H54 (cell line): ENCODE results near the gene LIPE.

Experiments
- DNase-seq: peaks from one replicate; pipeline ENCODE4 v3.0.0; 2011; ENCODE audit warnings: low spot score, mixed read lengths; ENCODE audit not compliant: insufficient read length
- FAIRE-seq: peaks from 3 replicates; lab custom pipeline; 2011; peaks lifted over from hg19 to GRCh38; lab: Jason Lieb, UNC
- POLR2A ChIP-seq: IDR thresholded peaks from 2 replicates; pipeline ENCODE4 v1.6.1; 2011; ENCODE audit warnings: low read depth, mild to moderate bottlenecking, low read length

Gene LIPE

DNA sequence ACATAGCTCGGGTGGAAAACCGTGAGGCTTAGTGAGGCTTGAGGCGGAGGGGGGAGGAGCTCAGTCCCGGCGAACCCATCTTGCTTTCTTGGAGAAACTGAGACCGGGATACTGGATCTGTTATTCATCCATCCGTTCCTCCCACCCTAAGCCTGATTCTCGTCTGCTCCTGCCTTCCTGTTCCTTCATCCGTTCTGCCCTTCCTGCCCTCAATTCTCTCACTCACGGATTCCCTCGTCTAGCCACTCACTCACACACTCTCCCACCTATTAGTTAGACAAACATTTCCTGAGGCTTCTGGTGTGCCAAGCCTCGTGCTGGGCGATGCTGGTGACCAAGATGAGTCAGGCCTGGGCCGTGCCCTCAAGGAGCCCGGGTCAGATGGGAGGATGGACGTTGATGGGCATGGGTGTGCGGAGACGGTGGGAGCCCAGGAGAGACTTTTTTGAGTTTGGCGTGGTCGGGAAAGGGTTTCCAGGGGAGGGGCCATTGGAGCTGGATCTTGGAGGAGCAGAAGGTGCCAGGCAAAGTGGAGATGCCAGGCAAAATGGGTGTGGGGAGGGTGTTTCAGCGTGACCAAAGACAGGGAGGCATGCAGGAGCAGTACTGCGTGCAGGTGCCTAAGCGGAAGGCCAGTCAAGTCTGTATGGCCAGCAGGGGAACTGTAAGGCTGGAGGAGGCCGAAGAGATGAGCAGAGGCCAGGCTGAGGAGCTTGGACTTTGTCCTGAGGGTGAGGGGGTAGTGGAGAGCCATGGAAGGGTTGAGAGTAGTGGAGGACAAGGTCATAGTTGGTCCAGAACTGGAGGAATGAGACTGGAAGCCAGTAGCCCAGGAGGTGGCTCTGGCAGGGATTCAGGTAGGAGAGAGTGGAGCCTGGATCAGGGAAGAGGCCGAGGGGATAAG lies 29.7 kb downstream of the LIPE start:
- DNase-seq, result peak; percentile 68
- no peak for FAIRE-seq
- no peak for TF ChIP-seq POLR2A

DNA sequence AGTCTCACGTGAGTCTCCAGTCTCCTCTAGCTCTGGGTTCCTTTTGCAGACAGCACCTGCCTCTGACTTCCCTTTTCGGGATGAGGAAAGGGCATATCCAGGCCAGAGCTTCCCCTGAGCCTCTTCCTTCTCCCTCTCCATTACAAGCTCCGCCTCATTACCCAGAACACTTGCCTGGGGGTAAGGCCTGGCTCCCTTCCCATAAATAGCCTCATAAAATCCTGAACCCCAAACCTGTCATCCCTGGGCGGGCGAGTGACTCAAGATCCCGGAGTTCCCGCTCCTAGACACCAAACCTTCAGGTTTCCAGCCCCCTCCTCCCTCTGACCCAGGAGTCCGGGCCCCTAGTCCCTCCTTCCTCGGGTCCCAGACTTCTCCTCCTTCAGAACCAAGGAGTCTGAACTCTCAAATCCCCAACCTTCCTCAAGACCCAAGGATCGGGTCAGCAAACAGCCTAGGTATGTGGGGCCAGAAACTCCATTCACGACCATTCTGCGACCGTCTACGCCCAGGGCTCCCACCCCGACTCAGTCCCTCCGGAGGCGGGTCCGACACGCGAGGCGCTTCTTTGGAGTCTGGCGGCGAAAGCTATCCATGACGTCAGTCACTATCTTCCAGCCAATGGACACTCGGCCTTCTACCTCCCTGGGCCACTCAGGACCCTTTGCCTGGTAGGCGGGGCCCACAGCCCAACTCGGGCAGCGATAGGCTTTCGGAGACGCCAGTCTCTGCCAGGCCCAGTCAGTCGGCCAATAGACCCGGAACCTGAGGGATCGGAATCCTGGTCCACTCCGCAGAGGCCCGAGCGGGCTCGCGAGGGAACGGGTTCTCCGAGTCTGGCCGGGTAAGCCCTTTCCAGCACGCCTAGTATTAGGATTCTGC lies 30.6 kb downstream of the LIPE start:
- FAIRE-seq, result peak; percentile 89
- DNase-seq, result peak; percentile 100
- TF ChIP-seq POLR2A, result peak; percentile 72

DNA sequence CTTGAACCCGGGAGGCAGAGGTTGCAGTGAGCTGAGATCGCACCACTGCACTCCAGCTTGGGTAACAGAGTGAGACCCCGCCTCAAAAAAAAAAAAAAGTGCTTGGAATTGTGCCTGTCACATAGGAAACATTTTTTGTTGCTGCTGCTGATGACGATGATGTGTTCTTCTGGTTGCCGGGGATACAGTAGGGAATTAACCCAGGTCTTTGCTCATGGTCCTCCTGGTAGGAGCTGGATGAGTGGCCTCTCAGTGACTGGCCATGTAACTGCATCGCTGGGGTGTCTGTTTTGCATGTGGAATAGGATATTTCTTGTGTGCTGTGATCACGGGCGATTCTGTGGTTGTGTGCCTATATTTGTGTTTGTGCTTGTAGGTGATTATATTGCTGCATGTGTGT lies 32.4 kb downstream of the LIPE start:
- TF ChIP-seq POLR2A, result no peak
- FAIRE-seq (no peak), DNase-seq (no peak)

DNA sequence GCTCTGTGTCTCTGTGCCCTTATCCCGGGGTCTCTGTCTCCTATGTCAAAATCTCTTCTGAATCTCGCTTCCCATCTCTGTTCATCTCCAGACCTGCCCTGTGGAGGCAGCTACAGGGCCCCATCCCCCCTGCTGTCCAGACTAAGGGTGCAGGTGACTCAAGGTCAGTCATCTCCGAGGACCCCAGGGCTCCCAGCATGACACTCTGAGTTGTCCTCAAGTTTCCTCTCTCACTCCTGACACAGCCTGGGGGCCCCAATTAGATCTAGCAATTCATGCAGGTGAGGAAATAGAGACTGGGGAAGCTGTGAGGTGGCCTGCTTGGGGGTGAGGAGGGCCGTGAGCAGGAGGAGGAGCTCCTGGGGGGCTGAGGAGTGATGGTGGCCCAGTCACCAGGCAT lies 35.0 kb downstream of the LIPE start:
- FAIRE-seq, result no peak
- TF ChIP-seq POLR2A, result no peak
- DNase-seq, result no peak

DNA sequence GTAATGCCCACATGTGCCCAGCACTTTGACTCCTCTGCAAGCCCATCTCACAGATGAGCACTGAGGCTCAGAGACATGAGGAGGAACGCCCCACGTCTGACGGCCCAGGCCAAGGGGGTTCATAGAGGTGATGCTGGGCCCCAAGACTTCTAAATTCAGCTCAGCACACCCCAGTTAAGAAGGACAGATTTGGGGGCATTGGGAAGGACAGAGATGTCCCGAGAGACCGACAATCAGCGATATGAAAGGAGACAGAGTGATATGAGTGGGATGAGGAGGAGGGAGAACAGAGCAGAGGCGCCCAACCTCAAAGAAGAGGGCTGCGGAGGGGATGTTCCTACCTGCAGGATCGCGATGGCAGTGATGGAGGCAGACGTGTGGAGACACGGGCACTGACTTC lies 37.3 kb downstream of the LIPE start, which contains the start of gene CNFN:
CNFN (minus strand) TSS at position 399 of the 400 bp plus-strand sequence. CDS start 1,260 bp downstream, outside the sequence.
- TF ChIP-seq POLR2A, result no peak
- DNase-seq (no peak), FAIRE-seq (no peak)

DNA sequence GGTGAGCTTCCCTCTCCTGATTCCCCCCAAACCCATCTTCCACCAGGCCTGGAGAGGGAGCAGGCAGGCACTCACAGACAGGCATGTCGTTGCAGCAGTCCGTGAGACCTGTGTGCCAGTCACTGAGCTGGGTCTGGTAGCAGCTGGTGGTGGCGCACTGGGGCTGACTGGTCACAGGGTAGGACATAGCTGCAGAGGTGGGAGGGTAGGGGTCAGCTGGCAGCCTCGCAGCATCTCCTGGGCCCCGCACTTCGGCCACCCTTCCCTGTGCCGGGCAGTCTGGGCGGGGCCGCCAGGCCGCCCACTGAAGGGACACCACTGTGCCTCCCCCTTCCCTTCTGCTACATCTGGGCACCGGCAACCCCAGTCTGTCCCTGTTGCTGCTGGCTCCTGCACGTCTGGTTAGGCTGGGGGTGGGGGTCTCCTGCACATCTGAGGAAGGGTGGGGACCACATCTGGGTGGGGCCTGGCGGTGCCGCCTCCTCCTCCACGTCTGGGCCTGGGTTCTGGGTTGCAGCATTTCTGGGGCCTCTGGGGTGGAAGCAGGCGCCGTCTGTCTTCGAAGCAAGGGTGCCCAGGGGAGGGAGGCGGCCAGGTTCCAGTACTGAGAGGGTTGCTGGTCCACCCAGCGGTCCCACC lies 38.2 kb downstream of the LIPE start:
- no peak for DNase-seq
- no peak for FAIRE-seq
- no peak for TF ChIP-seq POLR2A

DNA sequence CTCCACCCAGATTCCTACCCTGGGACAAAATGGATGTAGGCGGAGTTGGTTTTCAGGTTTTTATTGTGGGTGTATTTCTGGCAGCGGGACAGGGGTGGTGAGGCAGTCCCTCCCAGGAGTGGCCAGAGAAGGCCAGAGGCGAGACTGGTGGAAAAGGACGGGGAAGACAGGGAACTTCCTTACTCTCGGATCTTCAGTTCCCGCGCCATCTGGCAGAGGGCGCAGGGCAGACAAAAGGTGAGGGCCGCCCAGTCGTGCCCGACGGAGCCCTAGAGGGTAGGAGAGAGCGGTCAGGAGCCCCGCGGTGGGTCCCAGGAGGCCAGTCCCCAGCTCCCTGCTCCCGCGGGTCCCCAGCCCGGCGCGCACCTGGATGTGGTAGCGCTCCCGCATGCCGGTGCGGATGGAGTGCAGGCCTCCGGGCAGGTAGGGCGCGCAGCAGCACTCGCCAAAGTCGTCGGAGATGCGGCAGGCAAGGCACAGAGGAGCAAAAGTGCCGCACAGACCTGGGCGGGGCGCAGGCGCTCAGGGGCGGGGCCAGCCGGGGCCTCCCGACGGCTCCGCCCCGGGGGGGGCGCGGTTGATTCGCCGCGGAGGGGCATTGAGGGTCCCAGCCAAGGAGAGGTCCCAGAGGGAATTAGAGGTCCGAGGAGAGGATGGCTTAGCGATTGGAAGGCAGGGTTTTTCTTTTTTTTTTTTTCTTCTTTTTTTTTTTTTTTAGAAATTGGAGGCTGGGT lies 40.0 kb downstream of the LIPE start:
- peak; percentile 43 for FAIRE-seq

DNA sequence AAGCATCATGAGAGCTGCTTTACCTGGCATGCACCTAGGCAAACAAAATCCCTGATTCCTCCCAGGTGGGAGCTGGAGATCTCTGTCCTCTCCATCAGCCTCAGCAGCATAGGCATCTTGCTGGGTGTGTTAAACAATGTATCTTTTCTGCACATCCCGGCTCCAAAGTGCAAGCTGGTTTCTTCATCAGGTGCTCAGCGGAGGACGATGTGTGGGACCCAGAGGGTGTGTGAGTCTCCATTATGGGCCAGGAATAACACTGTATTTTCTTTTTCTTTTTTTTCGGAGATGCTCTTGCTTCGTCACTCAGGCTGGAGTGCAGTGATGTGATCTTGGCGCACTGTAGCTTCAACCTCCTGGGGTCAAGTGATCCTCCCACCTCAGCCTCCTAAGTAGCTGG lies 47.0 kb downstream of the LIPE start:
- DNase-seq (no peak), FAIRE-seq (no peak)
- TF ChIP-seq POLR2A, result no peak

More for the DNA sequence above, 40.0 kb downstream of the LIPE start:
- peak; percentile 97 for DNase-seq
- TF ChIP-seq POLR2A, result peak; percentile 62; the same call in 1 of the 2 replicates

DNA sequence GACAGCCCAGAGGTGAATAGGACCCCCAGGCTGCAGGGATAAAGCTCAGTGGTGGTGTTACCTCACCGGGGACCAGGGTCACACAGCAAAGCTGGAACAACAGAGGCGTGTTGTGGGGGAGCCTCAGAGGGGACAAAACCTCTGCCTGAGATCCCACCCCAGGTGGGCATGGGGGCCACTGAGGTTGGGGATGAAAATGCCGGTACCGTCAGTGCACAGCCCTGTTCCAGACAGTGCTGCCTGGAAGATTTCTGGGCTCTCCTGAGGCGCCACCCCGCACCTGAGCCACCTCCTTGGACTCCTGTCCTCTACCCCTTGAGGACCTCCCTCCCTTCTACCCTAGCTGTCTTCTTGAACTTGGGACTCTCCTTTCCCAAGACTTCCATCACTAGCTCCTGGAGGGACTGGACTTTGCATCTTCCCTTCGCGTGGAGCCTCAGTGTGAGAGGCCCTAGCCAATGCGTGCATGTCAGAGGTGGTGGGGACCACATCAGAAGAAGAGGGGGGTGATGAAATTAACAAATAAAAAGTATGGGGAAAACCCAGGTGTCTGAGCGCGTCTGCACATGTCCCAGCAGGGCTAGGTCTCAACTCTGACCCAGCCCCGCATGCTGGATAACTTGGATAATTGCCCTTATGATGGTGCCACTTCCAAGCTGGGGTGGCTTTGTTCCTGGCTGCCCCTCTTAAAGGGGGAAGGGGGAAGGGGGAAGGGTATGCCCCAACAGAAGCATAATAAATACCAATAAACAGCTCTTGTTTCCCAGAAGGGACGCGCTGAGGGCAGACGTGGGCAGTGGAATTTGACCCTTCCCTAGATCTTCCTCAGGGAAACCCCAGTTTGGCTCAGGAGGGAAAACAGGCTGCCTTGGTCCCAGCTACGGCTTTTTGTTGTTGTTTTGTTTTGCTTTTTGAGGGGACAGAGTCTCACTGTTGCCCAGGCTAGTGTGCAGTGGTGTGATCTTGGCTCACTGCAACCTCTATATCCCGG lies 48.7 kb downstream of the LIPE start:
- FAIRE-seq, result no peak
- no peak for TF ChIP-seq POLR2A
- DNase-seq, result no peak

DNA sequence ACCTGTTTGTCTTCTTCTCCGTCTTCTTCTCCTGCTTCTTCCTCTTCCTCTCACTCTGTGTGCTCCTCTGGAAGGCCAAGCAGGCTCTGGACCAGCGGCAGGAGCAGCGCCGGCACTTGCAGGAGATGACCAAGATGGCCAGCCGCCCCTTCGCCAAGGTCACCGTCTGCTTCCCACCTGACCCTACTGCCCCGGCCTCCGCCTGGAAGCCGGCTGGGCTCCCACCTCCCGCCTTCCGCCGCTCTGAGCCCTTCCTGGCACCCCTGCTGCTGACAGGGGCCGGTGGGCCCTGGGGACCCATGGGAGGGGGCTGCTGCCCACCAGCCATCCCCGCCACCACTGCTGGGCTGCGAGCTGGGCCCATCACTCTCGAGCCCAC lies 51.0 kb downstream of the LIPE start:
- no peak for DNase-seq
- FAIRE-seq, result no peak
- no peak for TF ChIP-seq POLR2A

DNA sequence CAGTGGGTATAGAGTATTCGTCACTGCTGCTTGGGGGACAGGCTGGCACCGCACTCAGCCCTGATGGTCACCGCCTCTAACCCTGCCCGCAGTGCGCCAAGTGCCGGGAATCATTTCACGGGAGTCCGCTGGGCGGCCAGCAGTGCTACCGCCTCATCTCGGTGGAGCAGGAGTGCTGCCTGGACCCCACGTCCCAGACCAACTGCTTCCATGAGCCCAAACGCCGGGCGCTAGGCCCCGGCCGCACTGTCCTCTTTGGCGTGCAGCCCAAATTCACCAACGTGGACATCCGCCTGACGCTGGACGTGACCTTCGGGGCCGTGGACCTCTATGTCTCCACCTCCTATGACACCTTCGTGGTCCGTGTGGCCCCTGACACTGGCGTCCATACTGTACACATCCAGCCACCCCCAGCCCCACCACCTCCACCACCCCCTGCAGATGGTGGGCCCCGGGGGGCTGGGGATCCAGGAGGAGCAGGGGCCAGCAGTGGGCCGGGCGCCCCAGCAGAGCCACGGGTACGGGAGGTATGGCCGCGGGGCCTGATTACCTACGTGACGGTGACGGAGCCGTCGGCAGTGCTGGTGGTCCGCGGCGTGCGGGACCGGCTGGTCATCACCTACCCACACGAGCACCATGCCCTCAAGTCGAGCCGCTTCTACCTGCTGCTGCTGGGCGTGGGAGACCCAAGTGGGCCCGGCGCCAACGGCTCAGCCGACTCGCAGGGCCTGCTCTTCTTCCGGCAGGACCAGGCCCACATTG lies 51.6 kb downstream of the LIPE start:
- DNase-seq, result no peak
- FAIRE-seq, result no peak
- TF ChIP-seq POLR2A, result no peak

DNA sequence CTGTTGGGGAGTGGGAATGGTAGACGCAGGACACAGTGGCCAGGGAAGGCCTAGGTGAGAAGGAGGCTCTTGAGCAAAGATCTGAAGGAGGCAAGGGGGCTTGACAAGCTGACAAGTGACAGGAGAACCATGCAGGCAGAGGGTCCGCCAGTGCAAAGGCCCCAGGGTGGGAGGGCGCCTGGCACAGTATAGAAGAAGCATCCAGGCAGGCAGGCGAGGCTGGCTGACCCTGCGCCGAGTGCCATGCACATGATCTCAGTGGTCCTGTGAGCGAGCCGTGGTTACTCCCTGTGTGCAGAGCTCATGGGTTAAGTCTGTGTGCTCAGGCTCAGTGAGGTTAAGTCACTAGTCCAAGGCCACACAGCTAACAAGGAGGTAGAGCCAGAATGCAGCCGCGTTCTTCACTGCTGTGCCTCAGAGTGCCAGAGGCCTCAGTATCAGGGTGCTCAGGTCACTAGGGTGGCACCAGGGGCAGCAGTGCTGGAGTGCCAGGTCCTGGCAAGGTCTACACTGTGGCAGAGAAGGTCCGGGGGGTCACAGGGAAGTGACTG lies 52.3 kb downstream of the LIPE start:
- DNase-seq, result no peak
- FAIRE-seq, result no peak
- TF ChIP-seq POLR2A, result no peak
